Endothelial cell (in vitro differentiated cells): ENCODE measurements around the gene CFAP61. TPM values are rescaled to one million over a fixed set of nuclear protein-coding genes. Genes with fewer than 3 reads are reported as not detected.
"Not testable (repeated sequence)": the region's sequence is repeated elsewhere in the genome, so short reads cannot be mapped to it uniquely, and the experiment has no call there.

Source experiments
- DNase-seq: peaks from one replicate; pipeline ENCODE4 v3.0.0; 2021; ENCODE audit warnings: low spot score
- H3K27ac Mint-ChIP-seq: one replicate; pipeline ENCODE4 v1.8.0; 2021; ENCODE audit warnings: mixed read lengths, inconsistent platforms; ENCODE audit not compliant: unreplicated experiment
- H3K27me3 Mint-ChIP-seq: one replicate; pipeline ENCODE4 v1.8.0; 2021; ENCODE audit warnings: mild to moderate bottlenecking, moderate library complexity, mixed read lengths, inconsistent platforms; ENCODE audit not compliant: unreplicated experiment
- H3K36me3 Mint-ChIP-seq: one replicate; pipeline ENCODE4 v1.8.0; 2021; ENCODE audit warnings: mild to moderate bottlenecking, low read depth, mixed read lengths, inconsistent platforms; ENCODE audit not compliant: unreplicated experiment
- H3K4me1 Mint-ChIP-seq: one replicate; pipeline ENCODE4 v1.8.0; 2021; ENCODE audit warnings: mild to moderate bottlenecking, mixed read lengths, inconsistent platforms; ENCODE audit not compliant: unreplicated experiment
- H3K4me3 Mint-ChIP-seq: one replicate; pipeline ENCODE4 v1.8.0; 2021; ENCODE audit warnings: mild to moderate bottlenecking, mixed read lengths, inconsistent platforms; ENCODE audit not compliant: unreplicated experiment
- H3K9me3 Mint-ChIP-seq: one replicate; pipeline ENCODE4 v1.8.0; 2021; ENCODE audit warnings: mixed read lengths, inconsistent platforms; ENCODE audit not compliant: unreplicated experiment
- total RNA-seq: library from RNA; stranded (reverse); fragmentation: NEBNext Ultra II Directional; extraction: Animal tissue kit (Norgen Biotek cat#: 25700); gene quantifications from one replicate; pipeline ENCODE4 v1.2.1, GENCODE V29; 2021; ENCODE audit not compliant: unreplicated experiment
- TF ChIP-seq, protein P1 (sequence below): fragments of 200-600 bp; sonication (generic); IDR thresholded peaks from one replicate; pipeline ENCODE4 v1.5.0; 2021; ENCODE audit warnings: antibody characterized with exemption; ENCODE audit not compliant: unreplicated experiment

The CFAP61 gene
- total RNA-seq, 1 donor from 2014 or later, result not detected

DNA sequence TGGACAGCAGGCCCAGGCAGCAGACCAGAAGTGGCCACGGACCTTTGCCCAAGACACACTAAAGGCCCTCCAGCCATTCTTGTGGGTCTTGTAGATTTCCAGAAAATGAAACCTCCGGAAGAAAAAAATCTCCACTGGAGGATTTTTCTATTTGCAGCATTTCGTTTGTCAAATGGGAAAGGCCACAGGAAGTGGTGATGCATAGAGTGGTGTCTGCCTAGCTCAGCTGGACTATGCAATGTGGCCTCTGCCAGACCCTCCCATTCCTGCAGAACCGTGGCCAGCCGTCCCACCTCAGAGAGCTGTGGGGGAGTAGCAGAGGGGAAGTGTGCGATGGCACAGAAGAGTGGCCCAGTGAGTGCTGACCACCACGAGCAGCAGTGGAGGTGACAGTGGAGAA, 291.6 kb downstream of the CFAP61 start:
- no peaks in the 10 kb centered on the region for H3K9me3 Mint-ChIP-seq
- H3K4me3 Mint-ChIP-seq, result no peak overlapping the region
- H3K4me1 Mint-ChIP-seq, result no peaks in the 10 kb centered on the region
- no peak for DNase-seq
- H3K27me3 Mint-ChIP-seq, result no peaks in the 10 kb centered on the region
- H3K27ac Mint-ChIP-seq, result no peak overlapping the region
- H3K36me3 Mint-ChIP-seq, result no peaks in the 10 kb centered on the region
- TF ChIP-seq, protein P1, sequence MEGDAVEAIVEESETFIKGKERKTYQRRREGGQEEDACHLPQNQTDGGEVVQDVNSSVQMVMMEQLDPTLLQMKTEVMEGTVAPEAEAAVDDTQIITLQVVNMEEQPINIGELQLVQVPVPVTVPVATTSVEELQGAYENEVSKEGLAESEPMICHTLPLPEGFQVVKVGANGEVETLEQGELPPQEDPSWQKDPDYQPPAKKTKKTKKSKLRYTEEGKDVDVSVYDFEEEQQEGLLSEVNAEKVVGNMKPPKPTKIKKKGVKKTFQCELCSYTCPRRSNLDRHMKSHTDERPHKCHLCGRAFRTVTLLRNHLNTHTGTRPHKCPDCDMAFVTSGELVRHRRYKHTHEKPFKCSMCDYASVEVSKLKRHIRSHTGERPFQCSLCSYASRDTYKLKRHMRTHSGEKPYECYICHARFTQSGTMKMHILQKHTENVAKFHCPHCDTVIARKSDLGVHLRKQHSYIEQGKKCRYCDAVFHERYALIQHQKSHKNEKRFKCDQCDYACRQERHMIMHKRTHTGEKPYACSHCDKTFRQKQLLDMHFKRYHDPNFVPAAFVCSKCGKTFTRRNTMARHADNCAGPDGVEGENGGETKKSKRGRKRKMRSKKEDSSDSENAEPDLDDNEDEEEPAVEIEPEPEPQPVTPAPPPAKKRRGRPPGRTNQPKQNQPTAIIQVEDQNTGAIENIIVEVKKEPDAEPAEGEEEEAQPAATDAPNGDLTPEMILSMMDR, result no peak

DNA sequence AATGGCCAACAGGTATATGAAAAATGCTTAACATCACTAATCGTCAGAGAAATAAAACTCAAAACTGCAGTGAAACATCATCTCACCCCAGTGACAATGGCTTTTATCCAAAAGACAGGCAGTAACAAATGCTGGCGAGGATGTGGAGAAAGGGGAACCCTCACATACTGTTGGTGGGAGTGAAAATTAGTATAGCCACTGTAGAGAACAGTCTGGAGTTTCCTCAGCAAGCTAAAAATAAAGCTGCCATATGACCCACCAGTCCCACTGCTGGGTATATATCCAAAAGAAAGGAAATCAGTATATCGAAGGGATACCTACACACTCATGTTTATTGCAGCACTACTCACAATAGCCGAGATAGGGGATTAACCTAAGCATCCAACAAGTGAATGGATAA, 292.1 kb downstream of the CFAP61 start:
- TF ChIP-seq, protein P1, result no peak
- H3K36me3 Mint-ChIP-seq, result no peaks in the 10 kb centered on the region
- H3K4me3 Mint-ChIP-seq, result no peak overlapping the region
- no peak for DNase-seq
- no peaks in the 10 kb centered on the region for H3K27me3 Mint-ChIP-seq
- no peaks in the 10 kb centered on the region for H3K9me3 Mint-ChIP-seq
- H3K4me1 Mint-ChIP-seq, result no peaks in the 10 kb centered on the region
- H3K27ac Mint-ChIP-seq, result no peak overlapping the region

DNA sequence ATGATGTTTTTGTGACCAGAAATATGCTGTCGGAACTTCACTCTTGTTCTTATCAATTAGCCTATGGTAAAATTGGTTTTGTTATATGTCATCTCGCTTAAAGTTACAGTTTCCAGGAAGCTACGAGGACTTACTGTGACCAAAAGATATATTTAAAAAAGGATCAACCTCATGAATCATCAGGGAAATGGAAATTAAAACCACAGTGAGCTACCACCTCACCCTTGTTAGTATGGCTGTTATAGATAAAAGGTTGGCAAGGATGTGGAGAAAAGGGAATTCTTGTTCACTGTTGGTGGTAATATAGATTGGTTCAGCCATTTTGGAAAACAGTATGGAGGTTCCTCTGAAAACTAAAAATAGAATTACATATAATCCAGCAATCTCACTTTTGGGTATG, 301.2 kb downstream of the CFAP61 start:
- TF ChIP-seq, protein P1, result no peak
- H3K4me3 Mint-ChIP-seq, result no peak overlapping the region
- no peak for DNase-seq

DNA sequence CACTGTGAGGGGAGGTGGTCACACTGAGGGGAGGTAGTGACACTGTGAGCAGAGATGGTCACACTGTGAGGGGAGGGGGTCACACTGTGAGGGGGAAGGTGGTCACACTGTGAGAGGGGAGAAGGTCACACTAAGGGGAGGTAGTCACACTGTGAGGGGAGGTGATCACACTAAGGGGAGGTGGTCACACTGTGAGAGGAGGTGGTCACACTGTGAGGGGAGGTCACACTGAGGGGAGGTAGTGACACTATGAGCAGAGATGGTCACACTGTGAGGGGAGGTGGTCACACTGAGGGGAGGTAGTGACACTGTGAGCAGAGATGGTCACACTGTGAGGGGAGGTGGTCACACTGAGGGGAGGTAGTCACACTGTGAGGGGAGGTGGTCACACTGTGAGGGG, 303.2 kb downstream of the CFAP61 start:
- H3K36me3 Mint-ChIP-seq, H3K4me3 Mint-ChIP-seq, DNase-seq, H3K27ac Mint-ChIP-seq, H3K4me1 Mint-ChIP-seq, H3K9me3 Mint-ChIP-seq: not testable (repeated sequence)
- H3K27me3 Mint-ChIP-seq, result peaks cover 10% of the 10 kb centered on the region

More for the DNA sequence above, 301.2 kb downstream of the CFAP61 start:
- H3K9me3 Mint-ChIP-seq, result peaks cover 6% of the 10 kb centered on the region
- peaks cover 5% of the 10 kb centered on the region for H3K36me3 Mint-ChIP-seq
- no peaks in the 10 kb centered on the region for H3K4me1 Mint-ChIP-seq
- peaks cover 8% of the 10 kb centered on the region for H3K27me3 Mint-ChIP-seq
- no peak overlapping the region for H3K27ac Mint-ChIP-seq

DNA sequence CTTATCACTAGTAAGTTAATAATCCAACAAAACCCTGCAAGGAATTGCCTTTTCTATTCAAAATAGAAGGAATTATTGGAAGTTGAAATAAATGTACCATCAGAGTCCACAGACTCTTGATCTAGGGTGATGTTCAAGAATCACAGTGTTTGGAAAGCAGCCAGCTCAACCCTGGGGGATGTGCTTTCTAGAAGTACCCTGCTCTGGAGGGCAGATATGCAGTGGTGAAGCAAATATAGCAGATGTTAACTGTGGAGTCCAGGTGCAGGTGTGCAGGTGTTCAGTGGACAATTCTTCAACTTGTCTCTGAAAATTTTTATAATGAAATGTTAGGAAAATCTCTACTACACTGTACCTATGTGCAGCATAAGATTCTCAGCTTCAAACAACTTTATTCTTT, 306.5 kb downstream of the CFAP61 start:
- Mint-ChIP-seq H3K36me3 (peaks cover 5% of the 10 kb centered on the region), H3K27me3 (peaks cover 22% of the 10 kb centered on the region), H3K4me3 (no peak overlapping the region), H3K4me1 (peaks cover 3% of the 10 kb centered on the region), H3K27ac (no peak overlapping the region), H3K9me3 (peaks cover 6% of the 10 kb centered on the region)
- TF ChIP-seq, protein P1, result no peak
- no peak for DNase-seq

DNA sequence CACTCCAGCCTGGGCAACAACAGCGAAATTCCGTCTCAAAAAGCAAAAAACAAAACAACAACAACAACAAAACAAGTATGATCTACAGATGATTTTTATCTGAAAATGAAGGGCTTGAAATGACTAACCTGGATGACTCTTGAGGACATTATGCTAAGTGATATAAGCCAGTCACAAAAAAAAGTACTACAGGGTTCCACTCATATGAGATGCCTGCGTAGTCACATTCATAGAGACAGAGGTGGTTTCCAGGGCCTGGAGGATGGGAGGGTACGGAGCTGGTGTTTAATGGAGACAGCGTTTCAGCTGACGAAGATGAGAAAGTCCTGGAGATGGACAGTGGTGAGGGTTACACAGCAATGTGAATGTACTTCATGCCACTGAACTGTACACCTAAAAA, 307.3 kb downstream of the CFAP61 start:
- Mint-ChIP-seq H3K27me3 (peaks cover 20% of the 10 kb centered on the region), H3K27ac (no peak overlapping the region), H3K4me3 (no peak overlapping the region), H3K4me1 (peaks cover 3% of the 10 kb centered on the region), H3K9me3 (peaks cover 1% of the 10 kb centered on the region), H3K36me3 (peaks cover under 1% of the 10 kb centered on the region)
- TF ChIP-seq, protein P1, result no peak
- DNase-seq, result no peak
